Thoracic aorta endothelial cell (primary cell): ENCODE data around the gene TMPRSS12. TPM values are rescaled to one million over a fixed set of nuclear protein-coding genes. Genes with fewer than 3 reads are reported as not detected.

Experiments used
- small RNA-seq: library from RNA; depleted of rRNA; stranded (forward); fragments of <200 nt; gene quantifications from one replicate; pipeline ENCODE3, GENCODE V24; 2012
- total RNA-seq: library from RNA; depleted of rRNA; stranded (reverse); fragments of >200 nt; gene quantifications from 2 replicates; pipeline ENCODE4 v1.2.3, GENCODE V29; 2012

TMPRSS12 gene
- total RNA-seq = not detected in 2 replicates

GRCh38 chr12:50842637-50843493 is at the start of gene TMPRSS12:
TSS of gene TMPRSS12 (plus strand) at chr12:50842926. CDS start at chr12:50842965, 39 bp downstream.

Small RNAs within 50 kb of the gene (small RNA-seq; reads per million reads assigned to genes)
- gene AC013244.2 (not detected), gene RN7SL519P (not detected)

Other genes starting within 250 kb of the TMPRSS12 start
- 22.5 and 23.1 TPM in 2 replicates for gene ATF1, start 78.8 kb upstream of the TMPRSS12 start, total RNA-seq
- not detected in 2 replicates for gene HIGD1C, start 109.6 kb downstream of the TMPRSS12 start, total RNA-seq
- 53.2 and 58.2 TPM in 2 replicates for gene SLC11A2, start 183.5 kb downstream of the TMPRSS12 start, total RNA-seq
- gene LETMD1, start 205.4 kb downstream of the TMPRSS12 start, total RNA-seq = 32.6 and 39.6 TPM in 2 replicates
- gene CSRNP2, start 240.7 kb downstream of the TMPRSS12 start, total RNA-seq = 31.9 and 37.9 TPM in 2 replicates